GM12891 (cell line): Measurements from ENCODE around the gene PPFIBP2.
A peak's percentile ranks its signal among the peaks of the same experiment; 100 is the strongest.

Experiments used
- DNase-seq: peaks from one replicate; pipeline ENCODE4 v3.0.0; 2011; ENCODE audit warnings: low spot score; ENCODE audit not compliant: insufficient read length
- FAIRE-seq: peaks from 2 replicates; lab custom pipeline; 2011; peaks lifted over from hg19 to GRCh38; lab: Jason Lieb, UNC
- PAX5 ChIP-seq: IDR thresholded peaks from 2 replicates; pipeline ENCODE4 v1.6.1; 2011; ENCODE audit warnings: low read length, moderate library complexity, mild to moderate bottlenecking; ENCODE audit not compliant: insufficient read depth, severe bottlenecking
- POLR2A ChIP-seq: IDR thresholded peaks from 2 replicates; pipeline ENCODE4 v1.6.1; 2011; ENCODE audit warnings: low read depth, low read length, control low read depth
- POLR2AphosphoS5 ChIP-seq: IDR thresholded peaks from 2 replicates; pipeline ENCODE4 v1.6.1; 2011; ENCODE audit warnings: low read depth, low read length, control low read depth
- POU2F2 ChIP-seq: IDR thresholded peaks from 2 replicates; pipeline ENCODE4 v1.6.1; 2011; ENCODE audit warnings: low read depth, mild to moderate bottlenecking, control low read depth, low read length, moderate library complexity
- SPI1 ChIP-seq: IDR thresholded peaks from 2 replicates; pipeline ENCODE4 v1.6.1; 2011; ENCODE audit warnings: low read depth, low read length, control low read depth
- TAF1 ChIP-seq: IDR thresholded peaks from 2 replicates; pipeline ENCODE4 v1.6.1; 2011; ENCODE audit warnings: low read depth, low read length, control low read depth

PPFIBP2 gene

DNA sequence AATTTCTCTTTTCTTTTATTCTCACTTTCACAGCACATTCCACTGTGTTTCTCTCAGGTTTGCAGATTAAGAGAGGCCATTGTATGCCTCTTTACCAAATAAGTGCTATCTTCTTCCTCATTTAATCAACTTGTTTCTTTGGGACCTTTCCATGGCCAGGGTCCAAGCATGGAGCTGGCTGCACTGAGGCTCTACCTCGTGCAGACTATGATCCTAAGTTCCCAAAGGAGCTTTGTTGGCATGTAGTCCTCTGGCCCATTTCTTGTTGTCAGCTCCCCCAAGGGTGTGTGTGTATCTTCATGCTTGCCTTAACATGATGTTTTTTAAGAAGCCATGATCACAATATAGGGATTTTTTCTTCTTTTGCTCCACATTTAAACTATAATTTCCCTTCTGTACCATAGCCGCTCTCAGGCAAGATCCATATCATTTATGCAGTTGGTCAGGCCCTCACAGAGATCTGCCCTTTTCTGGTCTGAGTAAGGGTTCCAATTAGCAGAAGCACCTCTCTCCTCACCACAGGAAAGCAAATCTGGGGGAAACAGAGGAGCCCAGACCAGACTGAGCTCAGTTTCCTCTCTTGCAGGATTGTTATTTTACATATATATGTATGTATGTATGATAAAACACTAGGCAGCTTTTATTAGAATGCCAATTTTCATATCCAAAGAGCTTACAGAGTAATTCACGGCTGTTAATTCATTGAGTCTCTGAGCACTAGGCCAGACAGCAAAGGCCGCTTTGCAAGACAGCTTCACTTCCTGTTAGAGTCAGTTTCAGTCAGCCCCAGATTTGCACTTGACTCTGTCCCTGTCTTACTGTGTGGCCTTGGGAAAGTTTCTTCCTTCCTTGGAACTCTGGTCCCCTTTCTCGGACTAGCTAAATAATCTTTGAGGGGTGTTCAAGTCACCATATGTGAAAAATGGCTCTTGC, 125.2 kb downstream of the PPFIBP2 start:
- no peak for DNase-seq
- TF ChIP-seq TAF1 (no peak), SPI1 (peak; percentile 80), PAX5 (no peak)
- peak; percentile 77 for FAIRE-seq

DNA sequence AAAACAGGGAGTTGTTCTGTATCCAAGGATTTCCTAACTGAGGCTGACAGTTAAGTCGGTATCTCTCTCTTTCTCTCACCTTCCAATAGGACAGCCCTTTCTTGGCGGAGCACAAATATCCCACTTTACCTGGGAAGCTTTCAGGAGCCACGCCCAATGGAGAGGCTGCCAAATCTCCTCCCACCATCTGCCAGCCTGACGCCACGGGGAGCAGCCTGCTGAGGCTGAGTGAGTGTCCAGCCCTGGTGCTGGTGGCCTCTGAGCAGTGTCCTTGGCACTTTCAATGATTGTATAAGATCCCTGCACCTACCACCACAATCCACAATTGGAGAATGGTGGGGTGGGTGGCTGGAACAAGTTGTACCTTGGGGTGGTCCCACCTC, 125.8 kb downstream of the PPFIBP2 start:
- FAIRE-seq (no peak), DNase-seq (no peak)
- TF ChIP-seq SPI1 (no peak), POLR2AphosphoS5 (no peak), POU2F2 (no peak), PAX5 (no peak), POLR2A (no peak), TAF1 (no peak)

DNA sequence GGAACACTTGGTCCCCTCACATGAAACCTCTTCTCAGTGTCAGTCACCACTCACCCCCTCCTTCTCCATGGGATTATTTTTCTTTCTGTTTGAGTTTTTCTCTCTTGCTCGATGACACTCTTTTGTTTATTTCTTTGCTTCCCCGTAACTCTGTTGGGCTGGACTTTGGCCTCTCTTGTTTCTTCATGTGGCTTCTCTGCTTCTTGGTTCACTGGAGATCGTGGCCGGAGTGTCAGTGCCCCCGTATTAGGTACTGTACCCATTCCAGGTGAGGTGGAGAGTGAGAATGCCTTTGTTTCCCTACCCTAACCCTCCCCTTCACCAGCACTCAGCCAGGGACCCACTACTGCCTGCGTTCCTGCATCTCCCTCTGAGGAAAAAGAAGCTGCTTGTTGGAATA, 127.0 kb downstream of the PPFIBP2 start:
- TF ChIP-seq PAX5 (no peak), POLR2AphosphoS5 (no peak)
- FAIRE-seq: no peak
- DNase-seq: no peak

DNA sequence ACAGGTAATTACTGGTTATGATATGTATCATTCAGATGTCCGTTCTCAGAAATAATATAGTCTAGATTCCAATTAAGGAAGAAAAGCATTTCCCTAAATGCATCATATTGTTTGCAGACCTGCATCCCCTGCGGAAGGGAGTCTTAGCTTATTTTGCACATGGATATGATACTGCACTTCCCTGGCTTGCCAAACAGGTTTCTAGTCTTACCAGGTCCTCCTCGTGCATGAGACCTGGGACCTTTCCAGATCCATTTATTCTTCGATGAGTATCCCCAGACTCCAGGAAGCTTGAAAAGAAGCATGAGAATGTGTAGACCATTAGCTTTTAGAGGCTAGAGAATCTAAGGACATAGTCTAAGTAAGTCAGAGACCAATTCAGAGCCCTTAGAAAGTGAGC, 128.9 kb downstream of the PPFIBP2 start:
- FAIRE-seq (no peak), DNase-seq (no peak)
- TF ChIP-seq POLR2A: no peak
- TF ChIP-seq TAF1: no peak

DNA sequence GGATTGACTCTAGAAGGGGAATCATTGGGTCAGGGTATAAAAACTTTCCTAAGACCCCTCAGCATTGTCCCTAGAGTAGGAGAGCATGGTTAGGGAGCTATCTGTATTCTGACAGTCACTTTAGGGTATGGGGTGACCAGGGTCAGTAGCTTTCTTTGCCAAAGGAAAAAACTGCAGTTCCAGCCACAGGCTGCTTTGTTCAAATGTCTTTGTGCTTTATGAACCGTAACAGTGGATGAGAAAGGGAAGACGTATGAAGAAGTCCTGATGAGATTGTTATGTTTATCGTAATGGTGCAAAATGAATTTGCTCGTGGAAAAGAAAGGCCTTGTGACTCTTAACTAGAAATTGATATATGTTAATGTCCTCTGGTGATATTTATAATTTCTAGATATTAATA, 129.5 kb downstream of the PPFIBP2 start:
- FAIRE-seq (no peak), DNase-seq (no peak)
- TF ChIP-seq PAX5 (no peak), POU2F2 (no peak), POLR2A (no peak), POLR2AphosphoS5 (no peak), TAF1 (no peak), SPI1 (no peak)

DNA sequence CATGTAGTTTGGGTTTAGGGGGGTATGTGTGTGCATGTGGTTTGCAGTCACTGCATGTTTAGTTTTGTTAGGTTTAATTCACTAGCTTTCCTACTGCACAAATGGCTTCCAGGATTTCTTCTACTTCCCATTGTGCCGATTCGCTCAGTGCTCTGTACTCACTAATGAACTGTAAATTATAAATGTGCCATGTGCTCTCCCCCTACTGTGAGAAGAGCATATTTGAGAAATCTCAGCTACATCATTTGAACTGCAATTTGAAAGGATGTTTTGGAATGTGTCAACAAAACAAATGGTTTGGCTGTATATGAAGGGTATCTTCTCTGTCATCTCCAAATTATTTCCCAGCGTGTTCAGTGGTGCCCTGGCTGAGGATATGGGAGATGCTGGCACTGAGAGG, 131.4 kb downstream of the PPFIBP2 start:
- TF ChIP-seq TAF1 (no peak), PAX5 (no peak), POU2F2 (no peak), POLR2AphosphoS5 (no peak), POLR2A (no peak), SPI1 (no peak)
- FAIRE-seq (no peak), DNase-seq (no peak)

DNA sequence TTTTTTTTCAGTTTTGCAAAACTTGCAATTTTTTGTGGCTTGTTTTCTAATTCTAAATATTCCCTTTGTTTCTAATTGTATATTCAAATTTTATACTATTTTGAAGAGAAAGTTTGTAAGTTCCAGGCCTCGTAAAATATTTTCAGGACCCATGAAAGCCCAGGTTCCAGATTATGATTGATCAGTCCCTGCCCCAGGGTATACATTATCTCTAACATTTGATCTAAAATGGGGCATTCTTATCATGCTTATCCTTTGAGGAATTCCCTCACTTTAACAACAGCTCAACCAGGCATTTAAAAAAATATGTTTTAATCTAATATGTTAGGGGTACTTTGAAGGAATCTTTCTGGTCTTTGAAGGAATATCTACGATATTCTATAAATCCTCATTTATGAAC, 133.1 kb downstream of the PPFIBP2 start:
- no peak for TF ChIP-seq PAX5
- TF ChIP-seq POLR2A: no peak
- no peak for DNase-seq
- no peak for FAIRE-seq

DNA sequence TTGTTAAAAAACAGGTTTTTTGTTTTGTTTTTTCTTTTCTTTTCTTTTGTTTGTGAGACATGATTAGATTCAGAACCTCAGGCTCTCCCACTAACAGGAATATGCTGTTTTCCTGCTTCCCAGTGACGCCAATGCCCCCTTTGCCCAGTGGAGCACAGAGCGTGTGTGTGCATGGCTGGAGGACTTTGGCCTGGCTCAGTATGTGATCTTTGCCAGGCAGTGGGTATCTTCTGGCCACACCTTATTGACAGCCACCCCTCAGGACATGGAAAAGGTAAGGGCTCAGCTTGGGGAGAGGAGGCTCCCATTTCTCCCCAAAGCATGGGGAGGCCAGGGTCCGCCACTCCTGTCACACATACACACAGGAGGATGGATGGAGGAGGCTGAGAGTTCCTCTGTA, 134.5 kb downstream of the PPFIBP2 start:
- DNase-seq (no peak), FAIRE-seq (no peak)
- no peak for TF ChIP-seq TAF1
- TF ChIP-seq SPI1: no peak
- TF ChIP-seq POLR2AphosphoS5: no peak
- no peak for TF ChIP-seq POU2F2
- no peak for TF ChIP-seq POLR2A
- no peak for TF ChIP-seq PAX5

DNA sequence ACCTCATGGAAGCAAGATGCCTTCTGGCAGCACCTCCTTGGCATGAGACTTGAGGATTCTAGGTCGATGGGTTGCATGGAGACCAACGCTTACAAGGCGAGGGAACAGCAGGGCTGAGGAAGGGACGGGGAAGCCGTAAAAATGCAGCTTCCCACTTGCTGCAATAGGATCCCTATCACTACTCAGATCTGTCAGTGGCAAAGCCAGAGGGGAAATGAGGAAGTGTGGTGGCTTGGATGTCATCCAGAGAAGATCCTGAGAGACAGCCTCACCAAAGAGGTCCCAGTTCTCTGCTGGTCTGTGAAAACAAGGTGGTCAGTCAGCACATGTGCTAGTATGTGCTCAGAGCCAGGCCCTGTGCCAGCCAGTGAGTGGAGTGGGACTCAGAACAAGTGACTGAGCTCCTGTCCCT, 137.3 kb downstream of the PPFIBP2 start:
- DNase-seq (no peak), FAIRE-seq (no peak)
- TF ChIP-seq POLR2AphosphoS5 (no peak), SPI1 (peak; percentile 11; the same call in 1 of the 2 replicates), PAX5 (no peak), TAF1 (no peak)

DNA sequence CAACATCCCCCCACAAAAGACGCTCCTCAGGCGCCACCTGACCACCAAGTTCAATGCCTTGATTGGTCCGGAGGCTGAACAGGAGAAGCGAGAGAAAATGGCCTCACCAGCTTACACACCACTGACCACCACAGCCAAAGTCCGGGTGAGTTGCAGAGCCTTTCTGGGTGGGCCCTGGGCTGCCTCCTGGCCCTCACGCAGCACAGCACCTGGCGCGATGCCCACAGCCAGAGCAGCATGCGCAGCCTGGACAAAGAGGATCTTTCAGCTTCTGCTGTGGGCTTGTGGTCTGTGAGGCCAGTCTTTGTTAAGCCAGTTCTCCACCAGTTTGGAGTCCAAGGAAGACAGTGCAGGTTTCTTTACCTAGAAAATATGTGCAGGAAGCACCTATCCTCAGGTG, 137.9 kb downstream of the PPFIBP2 start:
- no peak for FAIRE-seq
- no peak for DNase-seq
- TF ChIP-seq POLR2A: no peak
- TF ChIP-seq PAX5: no peak
- no peak for TF ChIP-seq TAF1
- TF ChIP-seq POU2F2: no peak
- no peak for TF ChIP-seq SPI1
- TF ChIP-seq POLR2AphosphoS5: no peak
